H9 (cell line): ENCODE data around the gene RPS16. TPM values are rescaled to one million over a fixed set of nuclear protein-coding genes. Genes with fewer than 3 reads are reported as not detected.

Experiments
- DNase-seq: peaks from one replicate; pipeline ENCODE4 v3.0.0-alpha.2; 2017
- H2AFZ ChIP-seq: one replicate; pipeline ENCODE4 v1.6.1; 2013; ENCODE audit warnings: mild to moderate bottlenecking, low read length, control low read depth, moderate library complexity
- H2AK5ac ChIP-seq: 2 replicates; pipeline ENCODE4 v1.6.1; 2013; ENCODE audit warnings: low read length, control low read depth, mixed read lengths; ENCODE audit not compliant: insufficient read length
- H2BK120ac ChIP-seq: one replicate; pipeline ENCODE4 v1.6.1; 2013; ENCODE audit warnings: low read depth, mild to moderate bottlenecking, low read length, control low read depth, inconsistent platforms; ENCODE audit not compliant: poor library complexity, severe bottlenecking
- H2BK12ac ChIP-seq: 2 replicates; pipeline ENCODE4 v1.6.1; 2013; ENCODE audit warnings: low read length, control low read depth, mixed read lengths, low read depth; ENCODE audit not compliant: insufficient read length
- H2BK15ac ChIP-seq: 2 replicates; pipeline ENCODE4 v1.6.1; 2013; ENCODE audit warnings: low read depth, low read length, control low read depth
- H2BK20ac ChIP-seq: one replicate; pipeline ENCODE4 v1.6.1; 2013; ENCODE audit warnings: low read depth, mild to moderate bottlenecking, low read length, control low read depth, inconsistent platforms; ENCODE audit not compliant: poor library complexity, severe bottlenecking
- H2BK5ac ChIP-seq: 2 replicates; pipeline ENCODE4 v1.6.1; 2013; ENCODE audit warnings: low read length, control low read depth, mixed read lengths; ENCODE audit not compliant: insufficient read length
- H3K14ac ChIP-seq: 2 replicates; pipeline ENCODE4 v1.6.1; 2013; ENCODE audit warnings: low read length, control low read depth; ENCODE audit not compliant: insufficient read depth
- H3K18ac ChIP-seq: 2 replicates; pipeline ENCODE4 v1.6.1; 2013; ENCODE audit warnings: low read depth, mild to moderate bottlenecking, mixed read lengths, low read length, control low read depth; ENCODE audit not compliant: insufficient read length
- H3K23ac ChIP-seq: 2 replicates; pipeline ENCODE4 v1.6.1; 2013; ENCODE audit warnings: low read length, control low read depth, mixed read lengths, low read depth; ENCODE audit not compliant: insufficient read length
- H3K23me2 ChIP-seq: 2 replicates; pipeline ENCODE4 v1.6.1; 2013; ENCODE audit warnings: low read depth, mild to moderate bottlenecking, mixed read lengths, low read length, control low read depth; ENCODE audit not compliant: insufficient read length, poor library complexity, severe bottlenecking
- H3K27ac ChIP-seq: 2 replicates; pipeline ENCODE4 v1.5.1; 2013; ENCODE audit warnings: low read length, control low read depth, mixed read lengths, low read depth; ENCODE audit not compliant: insufficient read length
- H3K27me3 ChIP-seq: 2 replicates; pipeline ENCODE4 v1.6.1; 2013; ENCODE audit warnings: low read length, control low read depth, inconsistent platforms; ENCODE audit not compliant: insufficient read depth
- H3K4ac ChIP-seq: 2 replicates; pipeline ENCODE4 v1.6.1; 2013; ENCODE audit warnings: low read depth, mild to moderate bottlenecking, control low read depth, inconsistent platforms, low read length, moderate library complexity
- H3K4me1 ChIP-seq: 2 replicates; pipeline ENCODE4 v1.6.1; 2013; ENCODE audit warnings: low read length, control low read depth, inconsistent platforms; ENCODE audit not compliant: insufficient read depth
- H3K4me2 ChIP-seq: 2 replicates; pipeline ENCODE4 v1.6.1; 2013; ENCODE audit warnings: low read length, control low read depth, mixed read lengths; ENCODE audit not compliant: insufficient read length, insufficient read depth
- H3K56ac ChIP-seq: 2 replicates; pipeline ENCODE4 v1.6.1; 2013; ENCODE audit warnings: low read depth, mild to moderate bottlenecking, mixed read lengths, low read length, control low read depth; ENCODE audit not compliant: insufficient read length
- H3K79me1 ChIP-seq: 2 replicates; pipeline ENCODE4 v1.6.1; 2013; ENCODE audit warnings: low read depth, mild to moderate bottlenecking, moderate library complexity, low read length, control low read depth, inconsistent platforms; ENCODE audit not compliant: insufficient read depth, poor library complexity, severe bottlenecking
- H3K79me2 ChIP-seq: 2 replicates; pipeline ENCODE4 v1.6.1; 2013; ENCODE audit warnings: low read length, control low read depth, inconsistent platforms; ENCODE audit not compliant: insufficient read depth
- H3K9ac ChIP-seq: 2 replicates; pipeline ENCODE4 v1.6.1; 2013; ENCODE audit warnings: low read length, control low read depth, mixed read lengths; ENCODE audit not compliant: insufficient read length; ENCODE audit errors: extremely low read depth
- H3K9me3 ChIP-seq: one replicate; pipeline ENCODE4 v1.6.1; 2013; ENCODE audit warnings: low read depth, low read length, inconsistent platforms; ENCODE audit not compliant: control insufficient read depth
- H3T11ph ChIP-seq: one replicate; pipeline ENCODE4 v1.6.1; 2013; ENCODE audit warnings: mild to moderate bottlenecking, low read length, control low read depth, inconsistent platforms
- H4K20me1 ChIP-seq: one replicate; pipeline ENCODE4 v1.6.1; 2013; ENCODE audit not compliant: control insufficient read depth, insufficient read length, insufficient read depth
- H4K5ac ChIP-seq: 2 replicates; pipeline ENCODE4 v1.6.1; 2013; ENCODE audit warnings: low read depth, mild to moderate bottlenecking, mixed read lengths, low read length, control low read depth; ENCODE audit not compliant: insufficient read length
- H4K8ac ChIP-seq: replicated peaks from 2 replicates; pipeline ENCODE4 v1.6.1; 2013; ENCODE audit warnings: low read length, control low read depth, mixed read lengths, low read depth; ENCODE audit not compliant: insufficient read length
- H4K91ac ChIP-seq: 2 replicates; pipeline ENCODE4 v1.6.1; 2013; ENCODE audit warnings: low read depth, mild to moderate bottlenecking, moderate library complexity, mixed read lengths, low read length, control low read depth; ENCODE audit not compliant: insufficient read length
- H3K27ac Mint-ChIP-seq, 3 experiments: 2 replicates in 2 of 3; 3 replicates in 1 of 3; pipeline ENCODE4 v1.8.0; 2020 to 2021; ENCODE audit warnings: mixed read lengths in 3 of 3, mild to moderate bottlenecking in 1 of 3, moderate library complexity in 1 of 3
- H3K27me3 Mint-ChIP-seq: 2 replicates; pipeline ENCODE4 v1.8.0; 2021; ENCODE audit warnings: low read depth, mild to moderate bottlenecking, moderate library complexity, mixed read lengths
- H3K36me3 Mint-ChIP-seq, 3 experiments: 2 replicates in 2 of 3; 3 replicates in 1 of 3; pipeline ENCODE4 v1.8.0; 2020 to 2021; ENCODE audit warnings: low read depth in 3 of 3, mixed read lengths in 3 of 3; ENCODE audit not compliant: insufficient read depth in 1 of 3
- H3K4me1 Mint-ChIP-seq, 2 experiments: 2 replicates each; pipeline ENCODE4 v1.8.0; 2020; ENCODE audit warnings: mixed read lengths in 2 of 2
- H3K4me3 Mint-ChIP-seq, 2 experiments: 2 replicates in 1 of 2; 3 replicates in 1 of 2; pipeline ENCODE4 v1.8.0; 2020 to 2021; ENCODE audit warnings: mild to moderate bottlenecking in 2 of 2, mixed read lengths in 2 of 2, moderate library complexity in 1 of 2
- H3K9me3 Mint-ChIP-seq, 2 experiments: 2 replicates in 1 of 2; 3 replicates in 1 of 2; pipeline ENCODE4 v1.8.0; 2020; ENCODE audit warnings: mild to moderate bottlenecking in 2 of 2, mixed read lengths in 2 of 2, moderate library complexity in 1 of 2
- CTCF ChIP-seq: fragments of 200-600 bp; sonication (generic); conservative IDR thresholded peaks from 3 replicates; pipeline ENCODE4 v1.8.0; 2021; ENCODE audit warnings: antibody characterized with exemption, mild to moderate bottlenecking
- WGBS: extraction: QIAGEN DNeasy Blood & Tissue Kit; methylation state at CpG from one replicate; pipeline ENCODE4 v1.1.7; 2013; ENCODE audit warnings: missing lambda C conversion rate, low lambda C conversion rate, mixed read lengths; ENCODE audit not compliant: insufficient read length; ENCODE audit errors: extremely low coverage; 5-methylcytosine and 5-hydroxymethylcytosine counted together
- long read RNA-seq: library from polyadenylated mRNA; unstranded; transcript quantifications from one replicate; pipeline ENCODE4 v2.0.0, GENCODE V29; 2020
- total RNA-seq: library from RNA; stranded (reverse); gene quantifications from 2 replicates; pipeline ENCODE4 v1.2.1, GENCODE V29; 2021

The RPS16 gene
- total RNA-seq = 2,711 and 2,810 TPM in 2 replicates
- long read RNA-seq, transcript RPS16-201 (5 exons, 560 nt) = major isoform, 469 of 527 reads
- long read RNA-seq, transcript RPS16-206 (4 exons, 2,389 nt) = minor isoform, 7 of 527 reads
- long read RNA-seq, transcript RPS16-207 (5 exons, 492 nt) = minor isoform, 8 of 527 reads
- long read RNA-seq, partial matches to known transcripts = 23 of 527 reads
- long read RNA-seq, other reads (novel, unspliced or antisense) = 19 of 527 reads

- no peak within 1 kb of the TSS for H4K8ac ChIP-seq
- Mint-ChIP-seq H3K36me3 (peaks cover 32 to 40% (median 37%) of the 10 kb centered on the region in 3 experiments), H3K9me3 (peaks cover 0 to 7% of the 10 kb centered on the region in 2 experiments; a peak in 2 of 5 replicates), H3K4me3 (peak within 1 kb of the TSS; percentile 98 to 100), H3K27ac (peak within 1 kb of the TSS; percentile 99 to 100 (median 100)), H3K4me1 (peaks cover 30 to 42% of the 10 kb centered on the region in 2 experiments), H3K27me3 (peaks cover 5% of the 10 kb centered on the region)
- H3K4me2 ChIP-seq = peak within 1 kb of the TSS; percentile 75
- no peak within 1 kb of the TSS for H2AFZ ChIP-seq
- peak within 1 kb of the TSS; percentile 97 for H3K14ac ChIP-seq
- H4K5ac ChIP-seq = no peak within 1 kb of the TSS
- H3K79me2 ChIP-seq = peaks cover 6% of the 10 kb centered on the region; the same call in 1 of the 2 replicates
- H3K4me1 ChIP-seq = no peaks in the 10 kb centered on the region
- peaks cover 10% of the 10 kb centered on the region for H3K23me2 ChIP-seq
- no peak within 1 kb of the TSS for H3T11ph ChIP-seq
- no peak within 1 kb of the TSS for H3K4ac ChIP-seq
- no peak within 1 kb of the TSS for H2BK12ac ChIP-seq
- peak within 1 kb of the TSS; percentile 53 for H2BK120ac ChIP-seq
- no peaks in the 10 kb centered on the region for H3K9me3 ChIP-seq
- H2BK20ac ChIP-seq = no peak within 1 kb of the TSS
- H2AK5ac ChIP-seq = no peak within 1 kb of the TSS
- H3K56ac ChIP-seq = no peak within 1 kb of the TSS
- H3K23ac ChIP-seq = no peak within 1 kb of the TSS
- H3K27me3 ChIP-seq = no peaks in the 10 kb centered on the region
- no peak within 1 kb of the TSS for H3K27ac ChIP-seq
- H4K91ac ChIP-seq = no peak within 1 kb of the TSS
- no peak within 1 kb of the TSS for H2BK15ac ChIP-seq
- no peak for TF ChIP-seq CTCF
- peak within 1 kb of the TSS; percentile 86 for H3K18ac ChIP-seq
- WGBS = no CpG with 5 or more reads among the region's 61 CpGs
- no peaks in the 10 kb centered on the region for H4K20me1 ChIP-seq
- peaks cover 9% of the 10 kb centered on the region for H3K79me1 ChIP-seq
- H3K9ac ChIP-seq = peak within 1 kb of the TSS; percentile 99
- peak; percentile 98 for DNase-seq
- no peak within 1 kb of the TSS for H2BK5ac ChIP-seq
Measured at GRCh38 chr19:39435499-39436349, at the start of gene RPS16. TSS of gene RPS16 (minus strand) at chr19:39435949. CDS start at chr19:39435895, 54 bp downstream.
